WI38 (cell line): ENCODE measurements around the gene LRRFIP2.

Experiments
- H3K4me3 ChIP-seq: 2 replicates; pipeline ENCODE4 v1.5.1; 2011; ENCODE audit warnings: low read depth, mild to moderate bottlenecking, control low read depth, low read length
- CTCF ChIP-seq: IDR thresholded peaks from 2 replicates; pipeline ENCODE4 v1.5.1; 2012; ENCODE audit warnings: low read depth, mild to moderate bottlenecking, control low read depth, low read length

The LRRFIP2 gene

GRCh38 chr3:37136067-37136466 is 38.3 kb downstream of the LRRFIP2 start:
- no peak for TF ChIP-seq CTCF
- no peak overlapping the region for H3K4me3 ChIP-seq

GRCh38 chr3:37135561-37135960 is 38.8 kb downstream of the LRRFIP2 start:
- no peak for TF ChIP-seq CTCF
- H3K4me3 ChIP-seq: no peak overlapping the region

GRCh38 chr3:37132334-37132733 is 42.0 kb downstream of the LRRFIP2 start:
- no peak overlapping the region for H3K4me3 ChIP-seq
- TF ChIP-seq CTCF: no peak

GRCh38 chr3:37131860-37132144 is 42.6 kb downstream of the LRRFIP2 start:
- no peak overlapping the region for H3K4me3 ChIP-seq
- no peak for TF ChIP-seq CTCF

- no peak for TF ChIP-seq CTCF
- no peak overlapping the region for H3K4me3 ChIP-seq
These were observed 43.2 kb downstream of the LRRFIP2 start for GRCh38 chr3:37130984-37131859.

GRCh38 chr3:37130448-37130847 is 43.9 kb downstream of the LRRFIP2 start:
- TF ChIP-seq CTCF: no peak
- no peak overlapping the region for H3K4me3 ChIP-seq

- H3K4me3 ChIP-seq: no peak overlapping the region
- TF ChIP-seq CTCF: no peak
These were observed 44.5 kb downstream of the LRRFIP2 start for GRCh38 chr3:37129871-37130270.
